Ishikawa (cell line): ENCODE measurements around the gene PRRG4.

Source experiments
- CEBPB ChIP-seq: IDR thresholded peaks from 2 replicates; pipeline ENCODE4 v1.6.1; 2012
- CREB1 ChIP-seq: IDR thresholded peaks from 2 replicates; pipeline ENCODE4 v1.6.1; 2012; ENCODE audit warnings: low read depth
- FOXM1 ChIP-seq: IDR thresholded peaks from 2 replicates; pipeline ENCODE4 v1.6.1; 2012; ENCODE audit warnings: low read depth, borderline replicate concordance
- RAD21 ChIP-seq: IDR thresholded peaks from 2 replicates; pipeline ENCODE4 v1.6.1; 2012; ENCODE audit warnings: low read depth
- REST ChIP-seq: IDR thresholded peaks from 2 replicates; pipeline ENCODE4 v1.6.1; 2012; ENCODE audit warnings: low read depth, mild to moderate bottlenecking
- TAF1 ChIP-seq: IDR thresholded peaks from 2 replicates; pipeline ENCODE4 v1.6.1; 2012; ENCODE audit warnings: low read depth, mild to moderate bottlenecking
- TCF12 ChIP-seq: IDR thresholded peaks from 2 replicates; pipeline ENCODE4 v1.6.1; 2012; ENCODE audit warnings: low read depth
- YY1 ChIP-seq: IDR thresholded peaks from 2 replicates; pipeline ENCODE4 v1.6.1; 2012; ENCODE audit warnings: low read depth

- TF ChIP-seq TAF1 (no peak), YY1 (no peak), REST (no peak), TCF12 (no peak), RAD21 (no peak), CREB1 (no peak), CEBPB (no peak), FOXM1 (no peak)
Observed at GRCh38 chr11:32839308-32839707, 9.6 kb downstream of the PRRG4 start.
